Heart left ventricle (tissue), 13 donors: ENCODE results near the gene BPTF.

Source experiments
- POLR2A ChIP-seq, 2 donors: fragments of 450-650 bp; IDR thresholded peaks; one replicate each; pipeline ENCODE4 v1.6.1; 2017; ENCODE audit warnings: antibody characterized with exemption in 2 of 2, mild to moderate bottlenecking in 2 of 2, moderate library complexity in 2 of 2
- TF ChIP-seq, protein P1 (sequence below), 12 donors: fragments of 200-600 bp; sonication (generic) in 4 of 12; IDR thresholded peaks; one replicate each; pipeline versions ENCODE4 v1.5.0 to v1.8.0; 2018 to 2022; ENCODE audit warnings: antibody characterized with exemption in 12 of 12, mild to moderate bottlenecking in 5 of 12
- donor health status: ischemic (EF 13 %, LVEDD 7.1; RV severe dilation, severe dysfunction).
- donor health status: DM: no; HTN: yes; CAD: no.
- donor health status: DM: no; HTN: no; CAD: no.
- donor health status: ischemic (EF 25% LVEDD 6.9; RV normal size, moderate dysfunction).
- donor health status: ischemic (EF 25% LVEDD 5.7; RV mildly dilated, moderate dysfunction).
- donor health status: ischemic (EF 35%, LVEDD 5.7; RV mildly dilated, moderate dysfunction).
- donor health status: nonischemic (EF 11% LVEDD 7.7; RV severe dilation, severe dysfunction).
- donor health status: DM: yes; HTN: yes; CAD: no.
- donor health status: PGD.
- donor health status: ischemic (EF 29% LVEDD 5.4; RV normal size, mild dysfunction).
- donor health status: nonischemic (EF 23%, LVEDD 6.1; RV moderate dilation, normal function).

GRCh38 chr17:67998466-67998865, 173.2 kb downstream of the BPTF start:
- TF ChIP-seq, protein P1, sequence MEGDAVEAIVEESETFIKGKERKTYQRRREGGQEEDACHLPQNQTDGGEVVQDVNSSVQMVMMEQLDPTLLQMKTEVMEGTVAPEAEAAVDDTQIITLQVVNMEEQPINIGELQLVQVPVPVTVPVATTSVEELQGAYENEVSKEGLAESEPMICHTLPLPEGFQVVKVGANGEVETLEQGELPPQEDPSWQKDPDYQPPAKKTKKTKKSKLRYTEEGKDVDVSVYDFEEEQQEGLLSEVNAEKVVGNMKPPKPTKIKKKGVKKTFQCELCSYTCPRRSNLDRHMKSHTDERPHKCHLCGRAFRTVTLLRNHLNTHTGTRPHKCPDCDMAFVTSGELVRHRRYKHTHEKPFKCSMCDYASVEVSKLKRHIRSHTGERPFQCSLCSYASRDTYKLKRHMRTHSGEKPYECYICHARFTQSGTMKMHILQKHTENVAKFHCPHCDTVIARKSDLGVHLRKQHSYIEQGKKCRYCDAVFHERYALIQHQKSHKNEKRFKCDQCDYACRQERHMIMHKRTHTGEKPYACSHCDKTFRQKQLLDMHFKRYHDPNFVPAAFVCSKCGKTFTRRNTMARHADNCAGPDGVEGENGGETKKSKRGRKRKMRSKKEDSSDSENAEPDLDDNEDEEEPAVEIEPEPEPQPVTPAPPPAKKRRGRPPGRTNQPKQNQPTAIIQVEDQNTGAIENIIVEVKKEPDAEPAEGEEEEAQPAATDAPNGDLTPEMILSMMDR (IDR thresholded peaks at IDR 0.05) = no peak
- no peak for TF ChIP-seq POLR2A (IDR thresholded peaks at IDR 0.05)
